Keratinocyte (primary cell): Measurements from ENCODE around the gene KRT14.
"Not testable (repeated sequence)": the region's sequence is repeated elsewhere in the genome, so short reads cannot be mapped to it uniquely, and the experiment has no call there.

Source experiments
- EZH2 ChIP-seq: IDR thresholded peaks from one replicate; pipeline ENCODE4 v1.6.1; 2012; ENCODE audit warnings: inconsistent platforms, mild to moderate bottlenecking, low read length, moderate library complexity
- TF ChIP-seq, protein P1 (sequence below), 3 experiments: IDR thresholded peaks in 1 of 3; conservative IDR thresholded peaks in 1 of 3; optimal IDR thresholded peaks in 1 of 3; 2 replicates in 2 of 3; 3 replicates in 1 of 3; pipeline versions ENCODE3 to v1.5.1; 2011; ENCODE audit warnings: low read length in 3 of 3, mild to moderate bottlenecking in 3 of 3, moderate library complexity in 2 of 3, control low read depth in 1 of 3, inconsistent platforms in 1 of 3; ENCODE audit not compliant: insufficient read depth in 2 of 3; ENCODE audit errors: extremely low read depth in 1 of 3

DNA sequence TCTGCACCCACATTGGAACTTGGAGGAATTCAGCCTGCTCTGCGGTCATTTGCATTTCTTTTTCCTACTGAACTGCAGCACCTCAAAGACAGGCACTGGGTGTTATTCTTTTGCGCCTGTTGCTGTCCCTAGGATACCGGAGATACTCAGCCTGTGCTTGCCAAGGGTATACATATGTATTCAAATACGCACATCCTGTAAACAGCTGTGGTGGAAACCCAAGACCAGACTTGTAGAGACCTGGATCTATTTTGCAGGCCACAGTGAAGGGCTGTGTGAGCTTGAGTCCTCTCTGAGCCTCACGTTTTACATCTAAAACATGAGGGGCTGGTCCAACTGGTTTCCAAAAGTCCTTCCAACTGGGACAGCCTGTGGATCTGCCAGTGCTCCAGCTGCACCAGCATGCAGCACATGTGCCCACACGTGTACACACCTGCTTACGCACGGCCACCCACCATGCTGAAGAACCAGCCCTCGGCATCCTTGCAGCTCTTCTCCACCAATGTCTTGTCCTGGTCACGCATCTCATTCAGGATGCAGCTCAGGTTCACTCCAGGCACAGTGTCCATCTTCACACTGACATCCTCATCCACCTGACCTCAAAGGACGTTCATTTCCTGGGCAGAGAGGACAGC is 42.0 kb upstream of the KRT14 start:
- TF ChIP-seq, protein P1, sequence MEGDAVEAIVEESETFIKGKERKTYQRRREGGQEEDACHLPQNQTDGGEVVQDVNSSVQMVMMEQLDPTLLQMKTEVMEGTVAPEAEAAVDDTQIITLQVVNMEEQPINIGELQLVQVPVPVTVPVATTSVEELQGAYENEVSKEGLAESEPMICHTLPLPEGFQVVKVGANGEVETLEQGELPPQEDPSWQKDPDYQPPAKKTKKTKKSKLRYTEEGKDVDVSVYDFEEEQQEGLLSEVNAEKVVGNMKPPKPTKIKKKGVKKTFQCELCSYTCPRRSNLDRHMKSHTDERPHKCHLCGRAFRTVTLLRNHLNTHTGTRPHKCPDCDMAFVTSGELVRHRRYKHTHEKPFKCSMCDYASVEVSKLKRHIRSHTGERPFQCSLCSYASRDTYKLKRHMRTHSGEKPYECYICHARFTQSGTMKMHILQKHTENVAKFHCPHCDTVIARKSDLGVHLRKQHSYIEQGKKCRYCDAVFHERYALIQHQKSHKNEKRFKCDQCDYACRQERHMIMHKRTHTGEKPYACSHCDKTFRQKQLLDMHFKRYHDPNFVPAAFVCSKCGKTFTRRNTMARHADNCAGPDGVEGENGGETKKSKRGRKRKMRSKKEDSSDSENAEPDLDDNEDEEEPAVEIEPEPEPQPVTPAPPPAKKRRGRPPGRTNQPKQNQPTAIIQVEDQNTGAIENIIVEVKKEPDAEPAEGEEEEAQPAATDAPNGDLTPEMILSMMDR (optimal IDR thresholded peaks at IDR 0.05 in 1 of 3, IDR thresholded peaks at IDR 0.05 in 1 of 3, conservative IDR thresholded peaks at IDR 0.05 in 1 of 3; ENCODE audit: extremely low read depth in 1 of 3, insufficient read depth in 2 of 3, low read length in 3 of 3) = not testable (repeated sequence)
- not testable (repeated sequence) for TF ChIP-seq EZH2
